ENCODE data around the gene CDCP1. TPM values are rescaled to one million over a fixed set of nuclear protein-coding genes. Genes with fewer than 3 reads are reported as not detected.

Gene CDCP1
- total RNA-seq, 4 donors from 2014 or later: 2.5 to 4.9 (median 4.2) TPM

DNA sequence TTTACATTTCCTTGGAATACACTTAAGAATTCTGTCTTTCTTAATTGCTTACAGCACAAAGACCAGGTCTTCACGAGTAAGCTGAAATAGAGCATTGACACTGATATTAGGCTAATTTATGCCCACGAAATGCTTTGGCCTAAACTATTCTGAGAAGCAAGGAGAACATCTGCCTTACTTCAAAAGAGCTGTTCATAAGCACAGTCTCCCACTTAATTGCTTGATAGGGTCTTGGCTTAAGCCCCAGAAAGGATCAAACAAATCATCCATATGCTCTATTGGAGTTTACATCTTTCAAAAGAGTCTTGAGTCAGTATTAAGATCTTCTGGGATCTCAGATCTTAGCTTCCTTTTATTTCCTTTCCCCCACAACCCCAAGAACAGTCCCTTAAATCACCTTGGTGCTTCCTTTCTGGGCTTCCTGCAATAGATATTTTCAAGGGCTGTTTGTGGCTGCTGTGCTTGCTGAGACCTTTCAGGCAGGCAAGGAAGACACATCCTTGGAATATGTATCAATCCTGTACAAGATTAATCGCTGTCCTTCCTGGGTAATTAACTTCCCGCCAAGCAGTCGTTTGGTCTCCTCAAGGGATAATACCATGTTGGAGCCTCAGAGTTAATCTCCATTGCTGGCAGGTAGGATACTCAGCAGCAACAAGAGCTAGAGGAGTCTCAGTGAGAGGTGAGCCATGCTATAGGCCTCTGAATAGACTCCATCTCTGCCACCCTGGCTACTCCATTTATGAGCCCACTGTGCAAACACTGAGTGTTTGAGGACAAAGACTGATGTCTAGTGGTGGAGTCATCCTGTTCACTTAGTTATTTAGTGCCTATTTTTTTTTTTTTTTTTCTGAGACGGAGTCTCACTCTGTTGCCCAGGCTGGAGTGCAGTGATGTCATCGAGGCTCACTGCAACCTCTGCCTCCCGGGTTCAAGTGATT, 42.8 kb upstream of the CDCP1 start:
- 68% methylated on average over 4 to 5 of the region's 8 CpGs for WGBS, 2 donors (ENCODE audit: low coverage in 1 of 2)
- Histone ChIP-seq H3K27ac (no peak overlapping the region), H3K9me3 (no peaks in the 10 kb centered on the region), H3K27me3 (no peaks in the 10 kb centered on the region), H3K4me3 (no peak overlapping the region), H3K36me3 (no peaks in the 10 kb centered on the region), H3K4me1 (no peaks in the 10 kb centered on the region)
- TF ChIP-seq EP300 (IDR thresholded peaks at IDR 0.05) (no peak), POLR2A (IDR thresholded peaks at IDR 0.05) (no peak), POLR2AphosphoS5 (IDR thresholded peaks at IDR 0.05) (no peak)
- TF ChIP-seq, protein P1, sequence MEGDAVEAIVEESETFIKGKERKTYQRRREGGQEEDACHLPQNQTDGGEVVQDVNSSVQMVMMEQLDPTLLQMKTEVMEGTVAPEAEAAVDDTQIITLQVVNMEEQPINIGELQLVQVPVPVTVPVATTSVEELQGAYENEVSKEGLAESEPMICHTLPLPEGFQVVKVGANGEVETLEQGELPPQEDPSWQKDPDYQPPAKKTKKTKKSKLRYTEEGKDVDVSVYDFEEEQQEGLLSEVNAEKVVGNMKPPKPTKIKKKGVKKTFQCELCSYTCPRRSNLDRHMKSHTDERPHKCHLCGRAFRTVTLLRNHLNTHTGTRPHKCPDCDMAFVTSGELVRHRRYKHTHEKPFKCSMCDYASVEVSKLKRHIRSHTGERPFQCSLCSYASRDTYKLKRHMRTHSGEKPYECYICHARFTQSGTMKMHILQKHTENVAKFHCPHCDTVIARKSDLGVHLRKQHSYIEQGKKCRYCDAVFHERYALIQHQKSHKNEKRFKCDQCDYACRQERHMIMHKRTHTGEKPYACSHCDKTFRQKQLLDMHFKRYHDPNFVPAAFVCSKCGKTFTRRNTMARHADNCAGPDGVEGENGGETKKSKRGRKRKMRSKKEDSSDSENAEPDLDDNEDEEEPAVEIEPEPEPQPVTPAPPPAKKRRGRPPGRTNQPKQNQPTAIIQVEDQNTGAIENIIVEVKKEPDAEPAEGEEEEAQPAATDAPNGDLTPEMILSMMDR (IDR thresholded peaks at IDR 0.05): no peak
- ATAC-seq: no peak

DNA sequence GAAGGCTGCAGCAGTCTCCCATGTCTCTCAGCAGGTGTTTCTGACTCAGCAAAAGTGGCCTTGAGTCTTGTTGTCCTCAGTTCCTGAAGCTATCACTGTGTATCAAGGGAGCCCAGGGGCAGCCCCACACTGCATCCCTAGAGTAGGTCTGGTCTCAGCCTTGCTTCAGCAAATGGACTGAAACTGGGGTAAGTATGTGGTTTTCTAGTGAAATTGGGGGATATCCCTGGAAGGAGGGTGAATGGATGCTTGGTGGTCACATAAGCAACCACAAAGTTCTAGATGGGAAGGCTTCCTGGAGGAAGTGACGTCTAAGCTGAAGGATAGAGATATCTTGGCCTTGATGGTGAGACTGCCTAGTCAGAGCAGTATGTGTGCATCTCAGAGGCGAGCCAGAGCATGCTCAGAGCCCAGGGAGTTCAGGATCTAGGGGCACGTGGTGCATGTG, 41.5 kb upstream of the CDCP1 start:
- ATAC-seq: no peak
- Histone ChIP-seq H3K9me3 (no peaks in the 10 kb centered on the region), H3K27ac (no peak overlapping the region), H3K4me3 (no peak overlapping the region), H3K27me3 (no peaks in the 10 kb centered on the region), H3K36me3 (no peaks in the 10 kb centered on the region), H3K4me1 (peaks cover 0 to 11% (median 0%) of the 10 kb centered on the region in 3 donors)
- TF ChIP-seq EP300 (IDR thresholded peaks at IDR 0.05): no peak
- TF ChIP-seq POLR2A (IDR thresholded peaks at IDR 0.05): no peak
- no peak for TF ChIP-seq POLR2AphosphoS5 (IDR thresholded peaks at IDR 0.05)
- TF ChIP-seq, protein P1 (IDR thresholded peaks at IDR 0.05): no peak
- 80% methylated on average over 1 of the region's 3 CpGs; no CpG with 5 or more reads in 1 of the 2 donors for WGBS, 2 donors (ENCODE audit: low coverage in 1 of 2)

DNA sequence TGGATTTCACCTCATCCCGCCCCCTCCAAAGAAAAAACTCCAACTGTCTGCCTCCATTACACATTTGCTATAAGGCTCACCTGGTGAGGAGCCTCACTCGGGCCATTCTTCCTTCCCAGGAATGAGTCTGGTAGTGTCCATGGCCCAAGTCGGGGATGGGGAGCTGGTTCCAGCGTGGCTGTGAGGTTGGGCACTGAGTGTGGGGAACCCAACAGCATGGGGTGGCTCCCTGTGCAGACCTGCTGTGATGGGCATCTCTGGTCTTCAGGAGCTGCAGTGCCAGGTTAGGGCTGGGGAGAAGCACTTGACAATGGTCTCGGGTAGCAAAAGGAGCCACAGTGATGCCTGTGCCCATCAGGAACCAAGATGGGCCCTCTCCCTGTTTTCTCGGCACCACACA, 40.7 kb upstream of the CDCP1 start:
- peaks cover 0 to 16% (median 0%) of the 10 kb centered on the region in 3 donors for H3K4me1 ChIP-seq
- no peaks in the 10 kb centered on the region for H3K27me3 ChIP-seq
- WGBS, 2 donors (ENCODE audit: low coverage in 1 of 2): 93 to 100% methylated on average over 1 to 4 of the region's 6 CpGs
- no peak overlapping the region for H3K27ac ChIP-seq
- no peak for ATAC-seq
- no peaks in the 10 kb centered on the region for H3K9me3 ChIP-seq
- H3K36me3 ChIP-seq: no peaks in the 10 kb centered on the region
- H3K4me3 ChIP-seq: no peak overlapping the region
- no peak for TF ChIP-seq POLR2A (IDR thresholded peaks at IDR 0.05)
- TF ChIP-seq, protein P1 (IDR thresholded peaks at IDR 0.05): no peak
- TF ChIP-seq POLR2AphosphoS5 (IDR thresholded peaks at IDR 0.05): no peak
- TF ChIP-seq EP300 (IDR thresholded peaks at IDR 0.05): no peak

DNA sequence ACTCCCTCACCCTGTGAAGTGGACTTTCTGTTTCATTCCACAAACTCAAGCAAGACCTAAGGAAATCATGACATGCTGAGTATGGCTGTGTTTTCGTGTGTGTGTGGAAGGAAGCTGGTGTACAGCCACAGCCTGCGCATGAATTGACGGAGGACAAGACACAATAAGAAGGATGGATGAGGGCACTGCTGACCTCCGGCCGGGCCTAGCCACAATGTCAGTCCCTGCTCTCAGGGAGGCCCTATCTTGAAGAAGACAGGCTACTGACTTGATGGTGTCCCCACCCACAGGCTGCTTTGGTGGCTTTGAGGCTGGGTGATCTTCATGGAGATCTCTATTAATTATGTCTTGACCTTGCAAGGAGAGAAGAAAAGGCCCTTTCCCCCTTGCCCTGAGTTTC, 39.3 kb upstream of the CDCP1 start:
- WGBS, 2 donors (ENCODE audit: low coverage in 1 of 2): 95 to 100% methylated on average over 1 to 5 of the region's 5 CpGs
- Histone ChIP-seq H3K36me3 (no peaks in the 10 kb centered on the region), H3K27ac (no peak overlapping the region), H3K9me3 (no peaks in the 10 kb centered on the region), H3K27me3 (no peaks in the 10 kb centered on the region), H3K4me1 (peaks cover 0 to 26% (median 0%) of the 10 kb centered on the region in 3 donors), H3K4me3 (no peak overlapping the region)
- ATAC-seq: no peak
- no peak for TF ChIP-seq EP300 (IDR thresholded peaks at IDR 0.05)

DNA sequence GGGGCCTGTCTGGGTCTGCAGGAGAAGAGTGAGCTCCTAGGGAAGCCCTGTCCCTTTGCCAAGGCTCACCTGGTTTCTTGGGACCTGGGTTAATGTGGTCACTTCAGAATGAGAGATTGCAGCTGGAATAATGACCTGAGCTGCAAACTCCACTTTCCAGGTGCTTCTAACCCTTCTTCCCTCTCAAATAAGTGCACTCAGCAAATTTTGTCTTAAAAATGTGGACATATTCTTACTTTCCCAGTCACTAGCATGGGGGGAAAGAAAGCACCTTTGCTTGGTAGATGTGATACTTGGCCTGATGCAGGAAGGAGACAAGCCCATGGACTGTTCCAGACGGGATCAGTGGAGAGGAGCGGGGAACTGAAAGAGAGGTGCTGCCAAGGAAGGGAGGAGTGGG, 38.9 kb upstream of the CDCP1 start:
- Histone ChIP-seq H3K27ac (no peak overlapping the region), H3K36me3 (no peaks in the 10 kb centered on the region), H3K4me3 (no peak overlapping the region), H3K9me3 (no peaks in the 10 kb centered on the region), H3K27me3 (no peaks in the 10 kb centered on the region), H3K4me1 (peaks cover 0 to 26% (median 0%) of the 10 kb centered on the region in 3 donors)
- TF ChIP-seq EP300 (IDR thresholded peaks at IDR 0.05): no peak
- TF ChIP-seq POLR2A (IDR thresholded peaks at IDR 0.05): no peak
- TF ChIP-seq, protein P1 (IDR thresholded peaks at IDR 0.05): no peak
- no peak for TF ChIP-seq POLR2AphosphoS5 (IDR thresholded peaks at IDR 0.05)
- no peak for ATAC-seq
- 94 to 100% methylated on average over 1 to 2 of the region's 2 CpGs for WGBS, 2 donors (ENCODE audit: low coverage in 1 of 2)

Data from gastroesophageal sphincter (tissue), 4 donors.